ENCODE data around the gene RIC3.

DNA sequence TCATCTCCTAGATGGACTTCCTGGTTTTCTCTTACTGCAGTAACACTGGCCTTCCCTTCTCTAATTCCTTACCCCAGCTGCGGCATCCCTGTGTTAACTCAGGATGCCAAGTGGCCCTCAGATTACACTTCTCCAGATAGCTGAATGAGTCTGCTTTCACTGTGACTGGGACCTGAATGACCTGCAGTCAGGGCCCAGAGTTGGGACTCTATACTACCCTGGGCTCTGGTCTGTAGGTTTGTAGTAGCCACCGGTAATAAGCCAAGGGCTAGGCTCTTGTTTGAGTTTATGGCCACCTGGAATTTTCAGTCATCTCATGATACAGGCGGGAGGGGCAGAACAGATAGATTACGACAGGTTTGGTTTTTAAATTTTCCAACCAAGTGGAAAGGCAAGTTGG lies 63.7 kb downstream of the RIC3 start:
- no peak for TF ChIP-seq POLR2A (IDR thresholded peaks at IDR 0.05)
- TF ChIP-seq, protein P1, sequence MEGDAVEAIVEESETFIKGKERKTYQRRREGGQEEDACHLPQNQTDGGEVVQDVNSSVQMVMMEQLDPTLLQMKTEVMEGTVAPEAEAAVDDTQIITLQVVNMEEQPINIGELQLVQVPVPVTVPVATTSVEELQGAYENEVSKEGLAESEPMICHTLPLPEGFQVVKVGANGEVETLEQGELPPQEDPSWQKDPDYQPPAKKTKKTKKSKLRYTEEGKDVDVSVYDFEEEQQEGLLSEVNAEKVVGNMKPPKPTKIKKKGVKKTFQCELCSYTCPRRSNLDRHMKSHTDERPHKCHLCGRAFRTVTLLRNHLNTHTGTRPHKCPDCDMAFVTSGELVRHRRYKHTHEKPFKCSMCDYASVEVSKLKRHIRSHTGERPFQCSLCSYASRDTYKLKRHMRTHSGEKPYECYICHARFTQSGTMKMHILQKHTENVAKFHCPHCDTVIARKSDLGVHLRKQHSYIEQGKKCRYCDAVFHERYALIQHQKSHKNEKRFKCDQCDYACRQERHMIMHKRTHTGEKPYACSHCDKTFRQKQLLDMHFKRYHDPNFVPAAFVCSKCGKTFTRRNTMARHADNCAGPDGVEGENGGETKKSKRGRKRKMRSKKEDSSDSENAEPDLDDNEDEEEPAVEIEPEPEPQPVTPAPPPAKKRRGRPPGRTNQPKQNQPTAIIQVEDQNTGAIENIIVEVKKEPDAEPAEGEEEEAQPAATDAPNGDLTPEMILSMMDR (IDR thresholded peaks at IDR 0.05): no peak
